ENCODE results near the gene AGMAT.
A peak's percentile ranks its signal among the peaks of the same experiment; 100 is the strongest.

AGMAT gene

GRCh38 chr1:15557594-15557993 lies 27.3 kb downstream of the AGMAT start:
- no peak for DNase-seq

GRCh38 chr1:15557008-15557407 lies 27.8 kb downstream of the AGMAT start:
- no peak for DNase-seq

- DNase-seq, result no peak
Measured at GRCh38 chr1:15550573-15550972, 34.3 kb downstream of the AGMAT start.

GRCh38 chr1:15546641-15547040 lies 38.2 kb downstream of the AGMAT start:
- DNase-seq, result no peak

GRCh38 chr1:15543589-15544568 lies 41.0 kb downstream of the AGMAT start:
- no peak for DNase-seq

- DNase-seq, result no peak
Measured at GRCh38 chr1:15543251-15543588, 41.6 kb downstream of the AGMAT start.

GRCh38 chr1:15542388-15543250 lies 42.2 kb downstream of the AGMAT start:
- no peak for DNase-seq

- DNase-seq, result no peak
Measured at GRCh38 chr1:15541231-15541792, 43.5 kb downstream of the AGMAT start.

- no peak for DNase-seq
Measured at GRCh38 chr1:15540186-15540585, 44.7 kb downstream of the AGMAT start.

GRCh38 chr1:15538771-15539170 lies 46.1 kb downstream of the AGMAT start:
- no peak for DNase-seq

GRCh38 chr1:15531682-15532081 lies 53.2 kb downstream of the AGMAT start:
- DNase-seq, result no peak

GRCh38 chr1:15531003-15531402 lies 53.8 kb downstream of the AGMAT start:
- DNase-seq, result no peak

GRCh38 chr1:15526490-15527339 lies 58.1 kb downstream of the AGMAT start, which contains the start of gene DNAJC16:
DNAJC16 (plus strand) TSS chr1:15526848; CDS start chr1:15529106, 2,258 bp downstream.
- peak; percentile 97 for DNase-seq

GRCh38 chr1:15526021-15526489 lies 58.8 kb downstream of the AGMAT start:
- no peak for DNase-seq

GRCh38 chr1:15525050-15526020 lies 59.5 kb downstream of the AGMAT start:
- DNase-seq, result no peak

GRCh38 chr1:15524283-15525049 lies 60.4 kb downstream of the AGMAT start:
- peak; percentile 99 for DNase-seq

- DNase-seq, result no peak
Measured at GRCh38 chr1:15524021-15524282, 60.9 kb downstream of the AGMAT start, which contains the start of gene CASP9. CASP9 (minus strand) TSS chr1:15524215; CDS start chr1:15524200, 15 bp downstream.

GRCh38 chr1:15523104-15524020 lies 61.5 kb downstream of the AGMAT start:
- no peak for DNase-seq

- no peak for DNase-seq
Measured at GRCh38 chr1:15522551-15522950, 62.3 kb downstream of the AGMAT start.
